SK-N-SH treated with all-trans-retinoic acid at 6 μM for 48 hours (cell line): ENCODE measurements around the gene RNPS1.

Experiments used
- ARNTL ChIP-seq: fragments of 450-650 bp; formaldehyde crosslinking; IDR thresholded peaks from 2 replicates; pipeline ENCODE4 v1.5.0; 2020; ENCODE audit warnings: low read depth, mild to moderate bottlenecking, moderate library complexity, borderline replicate concordance
- CREB5 ChIP-seq: fragments of 250-450 bp; sonication (Bioruptor Pico); IDR thresholded peaks from 2 replicates; pipeline ENCODE4 v1.5.1; 2020; ENCODE audit warnings: low read depth, mild to moderate bottlenecking, moderate library complexity
- CSDC2 ChIP-seq: fragments of 250-450 bp; sonication (Bioruptor Pico); IDR thresholded peaks from 2 replicates; pipeline ENCODE4 v1.5.0; 2020; ENCODE audit warnings: mild to moderate bottlenecking, moderate library complexity
- CSRNP3 ChIP-seq: fragments of 250-450 bp; sonication (Bioruptor Pico); IDR thresholded peaks from 2 replicates; pipeline ENCODE4 v1.5.1; 2021; ENCODE audit warnings: mild to moderate bottlenecking, moderate library complexity
- ESRRG ChIP-seq: fragments of 250-450 bp; sonication (Bioruptor Pico); IDR thresholded peaks from 2 replicates; pipeline ENCODE4 v1.6.1; 2021; ENCODE audit warnings: mild to moderate bottlenecking
- GLIS3 ChIP-seq: fragments of 250-450 bp; sonication (Bioruptor Pico); IDR thresholded peaks from 2 replicates; pipeline ENCODE4 v1.5.0; 2020; ENCODE audit warnings: mild to moderate bottlenecking, moderate library complexity
- RARB ChIP-seq: fragments of 250-450 bp; sonication (Bioruptor Pico); IDR thresholded peaks from 2 replicates; pipeline ENCODE4 v1.8.0; 2021; ENCODE audit warnings: mild to moderate bottlenecking, moderate library complexity
- ZFP3 ChIP-seq: fragments of 250-450 bp; sonication (Bioruptor Pico); IDR thresholded peaks from 2 replicates; pipeline ENCODE4 v1.5.0; 2020; ENCODE audit warnings: mild to moderate bottlenecking, moderate library complexity
- ZNF565 ChIP-seq: fragments of 450-650 bp; formaldehyde crosslinking; conservative IDR thresholded peaks from 2 replicates; pipeline ENCODE4 v1.5.0; 2020; ENCODE audit warnings: low read depth, mild to moderate bottlenecking, moderate library complexity

GRCh38 chr16:2212362-2213324 lies 55.3 kb downstream of the RNPS1 start:
- TF ChIP-seq ESRRG (CRISPR knock-in tag) (no peak), ZFP3 (no peak), ZNF565 (no peak), ARNTL (no peak), RARB (no peak), GLIS3 (CRISPR knock-in tag) (no peak), CSRNP3 (CRISPR knock-in tag) (no peak), CREB5 (CRISPR knock-in tag) (no peak), CSDC2 (CRISPR knock-in tag) (no peak)
